ENCODE measurements around the gene ELK4.

- TF ChIP-seq CTCF (conservative IDR thresholded peaks at IDR 0.05; ENCODE audit: low read length) (no peak), EZH2phosphoT487 (IDR thresholded peaks at IDR 0.05; ENCODE audit: borderline replicate concordance) (no peak)
These were observed 1.7 kb upstream of the ELK4 start for GRCh38 chr1:205633421-205633976.
